IgD-negative memory B cell (primary cell): ENCODE data around the gene TMEM53. TPM values are rescaled to one million over a fixed set of nuclear protein-coding genes. Genes with fewer than 3 reads are reported as not detected.
"Not testable (repeated sequence)": the region's sequence is repeated elsewhere in the genome, so short reads cannot be mapped to it uniquely, and the experiment has no call there.

Experiments
- H3K27ac Mint-ChIP-seq, 3 donors: one replicate each; pipeline ENCODE4 v1.8.0; 2020 to 2022; ENCODE audit warnings: mild to moderate bottlenecking in 3 of 3, mixed read lengths in 3 of 3, moderate library complexity in 1 of 3
- H3K27me3 Mint-ChIP-seq: one replicate; pipeline ENCODE4 v1.8.0; 2021; ENCODE audit warnings: mixed read lengths
- H3K36me3 Mint-ChIP-seq: one replicate; pipeline ENCODE4 v1.8.0; 2020; ENCODE audit warnings: mild to moderate bottlenecking, mixed read lengths
- H3K4me1 Mint-ChIP-seq, 3 donors: one replicate each; pipeline ENCODE4 v1.8.0; 2020 to 2022; ENCODE audit warnings: mixed read lengths in 3 of 3, mild to moderate bottlenecking in 1 of 3
- H3K4me3 Mint-ChIP-seq, 4 donors: one replicate each; pipeline ENCODE4 v1.8.0; 2020 to 2022; ENCODE audit warnings: mild to moderate bottlenecking in 4 of 4, mixed read lengths in 4 of 4, moderate library complexity in 3 of 4
- H3K9me3 Mint-ChIP-seq, 3 donors: one replicate each; pipeline ENCODE4 v1.8.0; 2020 to 2021; ENCODE audit warnings: mixed read lengths in 3 of 3, mild to moderate bottlenecking in 1 of 3
- polyA plus RNA-seq: library from polyadenylated mRNA; unstranded; fragments of 300-500 nt; fragmentation: Illumina TruSeq; gene quantifications from one replicate; pipeline ENCODE4 v1.2.3, GENCODE V29; 2021

The TMEM53 gene
- polyA plus RNA-seq, 1 donor from 2014 or later, result 11.5 TPM

DNA sequence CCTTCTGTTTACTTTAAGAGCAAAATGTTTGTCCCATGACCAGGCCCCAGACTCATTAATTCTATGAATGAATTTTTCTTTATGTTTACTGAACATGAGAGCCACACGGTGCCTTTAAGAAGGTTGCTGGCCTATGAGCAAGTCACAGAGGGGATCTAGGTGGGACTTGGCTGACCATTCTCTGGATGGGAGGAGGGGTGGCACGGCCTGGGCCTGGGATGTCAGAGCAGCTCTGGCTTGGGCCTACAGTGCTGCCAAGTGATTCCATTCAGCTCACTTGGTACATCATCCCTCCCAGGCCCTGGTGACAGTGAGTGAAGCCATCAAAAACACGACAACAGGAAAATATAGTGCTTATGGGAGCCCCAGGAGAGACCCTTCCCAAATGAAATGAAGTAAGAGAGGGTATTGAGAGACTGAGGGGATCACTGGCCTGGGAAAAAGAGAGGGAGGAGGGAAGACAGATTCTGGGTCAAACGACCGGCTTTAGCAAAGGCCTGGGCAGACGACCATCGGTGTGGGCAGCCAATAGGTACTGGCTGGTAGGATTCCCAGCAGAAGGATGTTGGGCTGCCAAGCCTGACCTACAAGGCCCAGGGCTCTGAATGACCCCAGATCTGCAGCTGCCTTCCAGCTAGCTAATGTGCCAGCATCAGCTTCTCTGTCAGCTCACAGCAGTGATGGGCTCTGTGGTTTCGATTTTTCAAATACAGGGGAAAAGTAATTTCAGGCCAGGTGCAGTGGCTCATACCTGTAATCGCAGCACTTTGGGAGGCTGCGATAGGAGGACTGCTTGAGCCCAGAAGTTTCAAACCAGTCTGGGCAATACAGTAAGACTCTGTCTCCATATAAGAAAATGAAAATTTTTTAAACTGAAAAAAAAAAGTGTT lies 3.3 kb downstream of the TMEM53 start:
- H3K27me3 Mint-ChIP-seq, result peaks cover 2% of the 10 kb centered on the region
- H3K27ac Mint-ChIP-seq, result no peak overlapping the region
- H3K4me1 Mint-ChIP-seq, result peaks cover 15 to 25% (median 15%) of the 10 kb centered on the region in 3 donors
- peak overlapping the region in 1 of 4 donors; percentile 36 for H3K4me3 Mint-ChIP-seq
- H3K9me3 Mint-ChIP-seq, result no peaks in the 10 kb centered on the region
- H3K36me3 Mint-ChIP-seq, result no peaks in the 10 kb centered on the region

DNA sequence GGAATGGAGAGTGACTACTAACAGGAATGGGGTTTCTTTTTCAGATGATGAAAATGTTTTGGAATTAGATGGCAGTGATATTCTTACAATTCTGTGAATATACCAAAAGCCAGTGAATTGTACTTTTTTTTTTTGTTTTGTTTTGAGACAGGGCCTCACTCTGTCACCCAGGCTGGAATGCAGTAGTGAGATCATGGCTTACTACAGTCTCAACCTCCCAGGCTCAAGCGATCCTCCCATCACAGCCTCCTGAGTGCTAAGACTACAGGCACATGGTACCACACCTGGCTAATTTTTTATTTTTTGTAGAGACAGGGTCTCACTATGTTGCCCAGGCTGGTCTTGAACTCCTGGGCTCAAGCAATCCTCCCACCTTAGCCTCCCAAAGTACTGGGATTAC lies 7.6 kb downstream of the TMEM53 start:
- H3K27ac Mint-ChIP-seq, H3K36me3 Mint-ChIP-seq, H3K27me3 Mint-ChIP-seq, H3K9me3 Mint-ChIP-seq: not testable (repeated sequence)
- Mint-ChIP-seq H3K4me1 (peaks cover 5 to 11% (median 10%) of the 10 kb centered on the region in 3 donors), H3K4me3 (peak overlapping the region in 1 of 4 donors; percentile 37)

DNA sequence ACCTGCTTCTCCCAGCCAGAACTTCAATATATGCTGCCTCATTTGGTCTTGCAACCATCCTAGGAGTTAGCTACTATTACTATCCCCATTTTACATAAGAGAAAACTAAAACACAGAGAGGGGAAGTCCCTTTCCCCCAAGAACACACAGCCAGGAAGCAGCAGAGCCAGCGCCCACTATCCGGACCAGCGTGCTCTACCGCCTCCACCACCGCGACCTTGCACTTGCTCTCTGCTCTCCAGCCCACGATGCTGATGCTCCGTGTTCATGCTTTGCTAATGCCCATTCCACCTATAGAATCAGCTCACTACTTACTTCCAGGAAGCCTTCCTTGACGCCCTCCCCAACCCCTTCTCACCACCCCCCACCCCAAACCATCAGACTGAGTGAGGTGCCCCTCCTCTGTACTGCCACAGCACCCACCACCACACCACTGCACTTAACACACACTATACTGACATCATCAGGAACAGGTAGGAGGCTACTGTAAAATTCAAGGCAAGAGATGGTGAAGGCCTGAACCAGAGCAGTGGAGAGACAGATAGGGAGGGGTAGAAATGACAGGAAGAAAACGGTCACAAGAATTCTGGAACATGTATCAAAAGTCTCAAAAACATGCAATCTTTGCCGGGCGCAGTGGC lies 9.4 kb downstream of the TMEM53 start:
- Mint-ChIP-seq H3K27me3 (no peaks in the 10 kb centered on the region), H3K27ac (peak overlapping the region in 1 of 3 donors; percentile 72), H3K9me3 (no peaks in the 10 kb centered on the region), H3K36me3 (peaks cover 2% of the 10 kb centered on the region), H3K4me3 (peak overlapping the region in 2 of 4 donors; percentile 38 to 81), H3K4me1 (peaks cover 5 to 11% (median 8%) of the 10 kb centered on the region in 3 donors)

DNA sequence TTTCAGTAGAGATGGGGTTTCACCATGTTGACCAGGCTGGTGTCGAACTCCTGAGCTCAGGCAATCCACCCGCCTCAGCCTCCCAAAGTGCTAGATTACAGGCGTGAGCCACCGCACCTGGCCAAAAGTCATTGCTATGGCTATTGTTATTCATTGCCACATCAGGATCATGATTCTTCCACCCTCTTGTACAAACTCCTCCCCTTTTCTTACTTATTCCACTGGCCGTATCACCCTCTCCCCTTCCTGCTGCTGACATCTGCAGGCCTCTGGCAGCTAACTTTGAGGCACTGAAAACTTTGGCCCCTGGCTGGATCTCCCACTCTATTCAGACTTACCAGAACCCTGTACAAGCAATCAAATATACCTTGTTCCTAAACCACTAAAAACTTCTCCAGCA lies 10.9 kb downstream of the TMEM53 start:
- peaks cover 2% of the 10 kb centered on the region for H3K36me3 Mint-ChIP-seq

DNA sequence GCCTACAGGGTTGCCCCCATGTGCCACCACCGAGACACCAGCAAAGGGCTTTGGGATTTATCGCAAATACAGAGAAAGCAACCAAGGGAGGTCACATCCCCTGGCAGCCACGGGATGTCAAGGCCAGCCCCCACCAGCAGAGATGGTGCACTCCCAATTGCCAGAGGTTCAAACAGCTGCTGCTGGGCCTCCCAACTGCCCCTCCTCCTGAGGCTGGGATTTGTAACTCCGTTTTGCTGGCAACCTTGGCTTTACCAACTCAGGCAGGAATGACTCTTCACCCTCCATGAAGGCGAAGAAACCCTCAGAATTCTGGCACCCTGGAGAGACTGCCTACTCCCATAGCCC lies 11.6 kb downstream of the TMEM53 start:
- H3K4me3 Mint-ChIP-seq, result no peak overlapping the region
- H3K27ac Mint-ChIP-seq, result no peak overlapping the region
- peaks cover 5 to 11% (median 8%) of the 10 kb centered on the region in 3 donors for H3K4me1 Mint-ChIP-seq
- H3K36me3 Mint-ChIP-seq, result peaks cover 2% of the 10 kb centered on the region
- no peaks in the 10 kb centered on the region for H3K27me3 Mint-ChIP-seq
- H3K9me3 Mint-ChIP-seq, result no peaks in the 10 kb centered on the region

More for the DNA sequence above, 10.9 kb downstream of the TMEM53 start:
- Mint-ChIP-seq H3K27me3 (no peaks in the 10 kb centered on the region), H3K9me3 (no peaks in the 10 kb centered on the region), H3K4me3 (peak overlapping the region in 1 of 4 donors; percentile 18), H3K27ac (peak overlapping the region in 1 of 3 donors; percentile 9), H3K4me1 (peaks cover 5 to 11% (median 8%) of the 10 kb centered on the region in 3 donors)

DNA sequence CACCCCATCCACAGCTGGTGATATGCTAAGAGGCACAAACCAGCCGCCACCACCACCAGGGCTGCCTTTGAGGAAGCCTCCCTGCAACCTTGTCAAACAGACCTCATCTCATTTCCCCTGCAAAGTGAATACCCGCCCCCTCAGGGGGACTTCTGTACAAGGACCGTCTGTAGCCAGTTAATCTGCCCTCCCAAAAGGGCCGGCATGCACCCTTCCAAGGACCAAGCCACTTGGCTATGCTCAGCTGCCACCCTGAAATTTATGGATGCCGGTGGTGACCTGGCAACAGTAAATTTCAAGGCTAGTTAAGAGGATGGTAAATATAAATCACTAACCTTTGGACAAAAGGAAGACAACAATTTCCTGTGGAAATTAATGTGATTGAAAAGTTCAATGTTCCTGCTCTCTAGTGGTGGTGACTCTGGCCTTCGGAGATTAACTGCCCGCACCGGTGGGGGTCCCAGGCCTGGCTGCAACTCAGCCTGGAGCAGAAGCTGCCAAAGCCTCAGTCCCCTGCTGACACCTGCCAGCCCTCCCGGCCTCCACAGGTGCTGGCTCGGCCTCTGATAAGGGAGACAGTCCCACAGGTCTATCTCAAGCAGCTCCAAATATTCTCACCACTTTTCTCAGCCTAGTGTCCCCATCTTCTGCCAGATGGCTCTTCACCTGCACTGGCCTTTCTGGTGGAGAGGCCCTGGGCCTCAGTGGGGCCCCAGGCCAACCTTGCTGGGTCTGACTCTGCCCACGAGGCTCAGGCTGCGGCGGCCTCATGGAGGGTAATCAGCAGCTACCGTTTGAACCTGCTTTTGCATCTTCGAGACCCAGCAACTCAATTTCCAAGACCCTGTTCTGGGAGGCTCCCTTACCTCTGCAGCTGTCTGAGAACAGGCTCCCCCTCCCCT lies 12.2 kb downstream of the TMEM53 start:
- Mint-ChIP-seq H3K9me3 (no peaks in the 10 kb centered on the region), H3K4me3 (no peak overlapping the region), H3K4me1 (peaks cover 5 to 11% (median 8%) of the 10 kb centered on the region in 3 donors), H3K27ac (no peak overlapping the region), H3K27me3 (no peaks in the 10 kb centered on the region), H3K36me3 (peaks cover 2% of the 10 kb centered on the region)

DNA sequence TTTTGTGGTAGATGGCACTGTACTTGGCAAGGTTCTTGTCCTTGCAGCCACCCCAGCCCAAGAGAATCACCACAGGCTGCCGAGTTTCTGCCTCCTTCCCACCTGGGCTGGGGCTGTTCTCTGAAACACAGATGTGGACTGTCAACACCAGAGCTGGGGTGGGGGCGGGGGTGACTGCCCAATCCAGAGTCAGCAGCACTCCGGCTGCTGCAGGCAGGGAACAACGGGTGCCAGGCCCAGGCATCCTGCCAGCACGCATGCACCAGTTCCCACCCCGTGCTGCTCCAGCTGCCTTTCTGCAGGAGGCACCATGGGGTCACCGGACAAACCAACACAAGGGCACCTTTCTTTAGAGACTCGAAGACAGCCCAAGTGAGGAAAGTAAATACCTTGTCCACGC lies 14.1 kb downstream of the TMEM53 start:
- no peak overlapping the region for H3K27ac Mint-ChIP-seq
- no peaks in the 10 kb centered on the region for H3K27me3 Mint-ChIP-seq
- no peak overlapping the region for H3K4me3 Mint-ChIP-seq
- H3K4me1 Mint-ChIP-seq, result peaks cover 7 to 11% (median 8%) of the 10 kb centered on the region in 3 donors
- no peaks in the 10 kb centered on the region for H3K9me3 Mint-ChIP-seq
- peaks cover 2% of the 10 kb centered on the region for H3K36me3 Mint-ChIP-seq

DNA sequence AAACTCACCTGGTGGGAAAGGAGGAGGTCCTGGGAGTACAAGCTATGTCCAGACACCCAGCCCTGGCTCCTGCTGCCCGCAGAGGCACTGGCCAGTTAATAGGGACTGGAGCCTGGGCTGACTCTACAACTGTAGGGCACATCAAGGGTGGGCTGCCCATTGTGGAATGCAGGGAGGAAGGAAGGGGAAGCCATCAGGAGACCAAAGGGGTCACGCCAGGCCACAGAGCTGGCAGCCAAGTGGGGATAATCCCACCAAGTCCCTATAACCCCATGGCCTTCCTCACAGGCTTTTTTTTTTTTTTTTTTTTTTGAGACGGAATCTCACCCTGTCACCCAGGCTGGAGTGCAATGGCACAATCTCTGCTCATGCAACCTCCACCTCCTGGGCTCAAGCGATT lies 14.7 kb downstream of the TMEM53 start:
- Mint-ChIP-seq H3K27ac (no peak overlapping the region), H3K4me3 (no peak overlapping the region), H3K27me3 (no peaks in the 10 kb centered on the region), H3K9me3 (no peaks in the 10 kb centered on the region), H3K36me3 (peaks cover 2% of the 10 kb centered on the region), H3K4me1 (peaks cover 2 to 8% (median 4%) of the 10 kb centered on the region in 3 donors)

DNA sequence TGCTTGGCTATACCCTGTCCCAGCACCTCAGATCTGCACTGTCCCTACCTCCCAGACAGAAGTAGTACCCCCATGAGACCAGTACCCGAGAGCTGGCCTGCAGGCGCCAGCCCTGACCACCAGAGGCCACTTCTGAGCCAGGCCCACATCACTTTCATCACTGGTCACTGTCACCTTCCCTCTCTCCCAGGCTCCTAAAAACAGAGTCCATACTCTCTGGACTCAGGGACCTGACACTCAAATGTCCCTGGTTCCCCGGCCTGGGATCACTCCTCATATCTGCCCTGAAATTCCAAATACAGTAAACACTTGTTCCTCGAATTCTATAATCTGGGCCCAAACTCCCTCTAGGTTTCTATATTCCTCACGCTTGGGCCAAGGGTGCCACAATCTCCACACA lies 18.7 kb downstream of the TMEM53 start:
- Mint-ChIP-seq H3K27me3 (no peaks in the 10 kb centered on the region), H3K27ac (no peak overlapping the region), H3K4me1 (peaks cover 0 to 2% (median 0%) of the 10 kb centered on the region in 3 donors), H3K36me3 (no peaks in the 10 kb centered on the region), H3K9me3 (no peaks in the 10 kb centered on the region), H3K4me3 (no peak overlapping the region)

DNA sequence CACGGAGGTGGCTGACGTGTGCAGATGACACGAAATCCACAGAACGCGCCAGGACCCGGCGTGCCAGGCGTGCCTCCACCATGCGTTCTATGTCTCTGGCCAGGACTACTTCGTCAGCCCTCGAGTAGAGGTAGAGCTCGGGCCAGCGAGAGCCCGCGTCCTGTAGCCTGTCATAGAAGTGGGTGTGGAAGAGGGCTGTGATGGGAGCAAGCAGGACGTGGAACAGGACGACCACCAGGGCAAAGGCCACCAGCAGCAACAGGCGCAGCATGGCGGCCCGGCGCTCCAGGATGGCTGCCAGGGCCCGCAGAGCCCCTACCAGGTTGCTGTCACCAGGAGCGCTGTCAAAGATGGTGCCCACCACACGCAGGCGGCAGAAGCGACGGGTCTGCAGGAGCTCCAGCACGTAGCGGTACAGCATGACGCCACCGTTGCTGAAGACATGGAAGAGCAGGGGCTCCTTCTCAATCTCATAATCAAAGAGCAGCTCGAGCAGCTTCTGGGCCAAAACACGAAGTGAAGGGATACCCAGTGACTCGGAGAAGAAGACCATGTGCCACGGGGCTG lies 19.6 kb downstream of the TMEM53 start:
- no peaks in the 10 kb centered on the region for H3K9me3 Mint-ChIP-seq
- H3K4me3 Mint-ChIP-seq, result no peak overlapping the region
- no peaks in the 10 kb centered on the region for H3K27me3 Mint-ChIP-seq
- H3K36me3 Mint-ChIP-seq, result no peaks in the 10 kb centered on the region
- H3K27ac Mint-ChIP-seq, result no peak overlapping the region
- peaks cover 0 to 2% (median 0%) of the 10 kb centered on the region in 3 donors for H3K4me1 Mint-ChIP-seq

DNA sequence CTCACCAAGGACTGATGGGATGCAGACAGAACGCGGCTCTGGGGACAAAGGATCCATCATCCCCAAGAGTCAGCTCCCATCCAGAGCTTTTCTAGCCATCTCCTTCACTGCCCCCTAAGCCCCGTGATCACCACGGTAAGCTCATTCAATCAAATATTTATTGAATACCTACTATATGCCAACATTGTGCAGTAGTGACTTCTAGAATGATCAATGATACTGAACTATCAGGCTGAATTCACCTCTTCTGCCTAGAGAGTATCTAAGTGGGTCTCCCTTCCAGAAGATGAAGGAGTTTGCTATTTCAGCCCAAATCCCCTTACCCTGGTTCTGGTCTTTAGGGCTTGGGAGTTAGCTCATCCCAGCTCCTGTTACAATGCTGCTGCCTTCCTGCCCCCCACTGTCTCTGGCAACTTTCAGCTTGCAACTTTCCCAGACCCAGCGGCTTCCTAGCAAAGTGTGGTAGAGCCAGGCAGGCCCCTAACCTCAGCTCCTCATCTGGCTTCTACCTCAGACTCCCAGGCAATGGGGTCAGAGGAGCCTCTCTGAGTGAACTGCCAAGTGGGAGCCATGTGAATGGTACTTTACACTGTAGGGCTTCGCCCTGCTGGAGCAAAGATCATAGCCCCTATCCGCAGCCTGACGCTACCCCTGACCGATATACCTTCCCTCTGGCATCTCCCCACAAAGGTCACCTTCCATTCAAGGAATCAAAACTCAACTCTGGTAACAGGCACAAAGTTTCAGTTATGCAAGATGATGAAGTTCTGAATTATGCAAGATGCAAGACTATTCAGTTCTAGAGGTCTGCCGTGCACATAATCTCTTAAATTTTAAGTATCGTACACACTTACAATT lies 20.9 kb downstream of the TMEM53 start:
- Mint-ChIP-seq H3K27ac (no peak overlapping the region), H3K36me3 (no peaks in the 10 kb centered on the region), H3K4me1 (peaks cover 0 to 2% (median 0%) of the 10 kb centered on the region in 3 donors), H3K4me3 (no peak overlapping the region), H3K9me3 (no peaks in the 10 kb centered on the region), H3K27me3 (no peaks in the 10 kb centered on the region)

DNA sequence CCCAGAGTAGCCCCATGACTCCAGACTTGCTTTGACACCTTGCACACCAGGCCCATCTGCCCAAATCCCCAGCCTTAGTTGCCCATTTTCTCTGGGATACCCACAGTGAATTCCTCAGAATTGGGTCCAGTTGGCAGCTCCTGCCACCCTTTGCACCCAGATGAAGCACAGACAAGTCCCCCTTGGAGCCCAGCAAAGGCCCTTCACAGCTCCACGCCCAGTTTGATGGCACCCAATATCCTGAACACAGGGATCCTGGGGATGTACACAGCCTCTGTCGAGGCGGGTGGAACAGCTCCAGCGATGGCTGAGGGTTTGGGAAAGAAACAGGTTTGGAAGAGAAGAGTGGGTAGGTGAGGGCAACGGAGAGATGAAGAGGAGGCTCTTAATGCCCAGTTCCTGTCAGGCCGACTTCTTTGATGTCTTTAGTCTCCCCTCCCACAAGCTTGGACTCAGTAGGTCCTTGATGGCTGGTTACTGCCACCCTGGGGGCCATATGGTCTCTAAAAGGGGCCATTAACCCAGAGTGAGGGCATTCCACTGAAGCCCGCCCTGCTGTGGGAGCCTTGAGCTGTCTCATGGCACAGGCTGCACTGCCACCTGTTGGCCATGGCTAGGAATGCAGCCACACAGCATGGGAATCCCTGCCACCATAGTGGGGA lies 21.7 kb downstream of the TMEM53 start:
- H3K36me3 Mint-ChIP-seq, result no peaks in the 10 kb centered on the region
- H3K27me3 Mint-ChIP-seq, result no peaks in the 10 kb centered on the region
- H3K9me3 Mint-ChIP-seq, result no peaks in the 10 kb centered on the region
- H3K27ac Mint-ChIP-seq, result peak overlapping the region in 1 of 3 donors; percentile 80
- H3K4me1 Mint-ChIP-seq, result peaks cover 0 to 2% (median 0%) of the 10 kb centered on the region in 3 donors
- no peak overlapping the region for H3K4me3 Mint-ChIP-seq

DNA sequence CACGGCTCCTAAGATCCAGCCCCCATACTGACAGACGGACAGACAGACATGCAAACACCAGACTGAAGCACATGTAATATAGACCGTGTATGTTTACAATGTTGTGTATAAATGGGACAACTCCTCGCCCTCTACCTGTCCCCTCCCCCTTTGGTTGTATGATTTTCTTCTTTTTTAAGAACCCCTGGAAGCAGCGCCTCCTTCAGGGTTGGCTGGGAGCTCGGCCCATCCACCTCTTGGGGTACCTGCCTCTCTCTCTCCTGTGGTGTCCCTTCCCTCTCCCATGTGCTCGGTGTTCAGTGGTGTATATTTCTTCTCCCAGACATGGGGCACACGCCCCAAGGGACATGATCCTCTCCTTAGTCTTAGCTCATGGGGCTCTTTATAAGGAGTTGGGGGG lies 23.2 kb downstream of the TMEM53 start:
- H3K27ac Mint-ChIP-seq, result no peak overlapping the region
- H3K36me3 Mint-ChIP-seq, result no peaks in the 10 kb centered on the region
- H3K4me3 Mint-ChIP-seq, result peak overlapping the region in 1 of 4 donors; percentile 32
- no peaks in the 10 kb centered on the region for H3K9me3 Mint-ChIP-seq
- no peaks in the 10 kb centered on the region for H3K27me3 Mint-ChIP-seq
- H3K4me1 Mint-ChIP-seq, result peaks cover 0 to 2% (median 0%) of the 10 kb centered on the region in 3 donors
